NCI-H1105 (cell line): Measurements from ENCODE around the gene WNT1.

Experiments
- DNase-seq: peaks from one replicate; lab custom pipeline; 2025; lab: John Stamatoyannopoulos, UW

Gene WNT1

DNA sequence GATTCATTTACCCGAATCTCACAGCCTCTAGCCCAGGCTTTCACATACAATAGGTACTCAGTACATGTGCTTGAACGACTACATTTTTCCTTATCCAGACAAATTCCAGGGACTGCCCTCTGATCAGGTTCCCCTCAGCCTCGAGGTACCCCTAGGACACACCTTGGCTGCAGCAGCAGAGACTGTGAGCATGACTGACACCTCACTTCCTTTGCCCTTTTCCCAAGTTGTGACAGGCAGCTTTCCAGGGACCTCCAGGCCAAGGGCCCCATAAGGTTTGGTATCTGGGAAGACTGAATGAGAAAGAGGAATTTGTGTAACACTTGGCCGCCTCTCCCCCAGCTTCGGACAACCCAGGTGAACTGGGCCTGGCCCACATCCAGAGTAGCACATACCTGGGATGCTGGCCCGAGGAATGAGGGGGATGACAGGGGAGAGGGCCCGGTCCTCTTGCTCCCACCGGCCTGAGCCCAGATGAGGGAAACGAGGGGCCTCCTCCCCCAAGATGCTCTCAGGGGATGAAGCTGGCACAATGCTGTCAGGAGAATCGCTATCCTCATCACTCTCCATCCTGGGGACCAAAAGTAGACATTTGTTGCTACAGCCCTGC is 50.6 kb downstream of the WNT1 start:
- DNase-seq = no peak

GRCh38 chr12:49030119-49030518 is 52.0 kb downstream of the WNT1 start:
- no peak for DNase-seq

DNA sequence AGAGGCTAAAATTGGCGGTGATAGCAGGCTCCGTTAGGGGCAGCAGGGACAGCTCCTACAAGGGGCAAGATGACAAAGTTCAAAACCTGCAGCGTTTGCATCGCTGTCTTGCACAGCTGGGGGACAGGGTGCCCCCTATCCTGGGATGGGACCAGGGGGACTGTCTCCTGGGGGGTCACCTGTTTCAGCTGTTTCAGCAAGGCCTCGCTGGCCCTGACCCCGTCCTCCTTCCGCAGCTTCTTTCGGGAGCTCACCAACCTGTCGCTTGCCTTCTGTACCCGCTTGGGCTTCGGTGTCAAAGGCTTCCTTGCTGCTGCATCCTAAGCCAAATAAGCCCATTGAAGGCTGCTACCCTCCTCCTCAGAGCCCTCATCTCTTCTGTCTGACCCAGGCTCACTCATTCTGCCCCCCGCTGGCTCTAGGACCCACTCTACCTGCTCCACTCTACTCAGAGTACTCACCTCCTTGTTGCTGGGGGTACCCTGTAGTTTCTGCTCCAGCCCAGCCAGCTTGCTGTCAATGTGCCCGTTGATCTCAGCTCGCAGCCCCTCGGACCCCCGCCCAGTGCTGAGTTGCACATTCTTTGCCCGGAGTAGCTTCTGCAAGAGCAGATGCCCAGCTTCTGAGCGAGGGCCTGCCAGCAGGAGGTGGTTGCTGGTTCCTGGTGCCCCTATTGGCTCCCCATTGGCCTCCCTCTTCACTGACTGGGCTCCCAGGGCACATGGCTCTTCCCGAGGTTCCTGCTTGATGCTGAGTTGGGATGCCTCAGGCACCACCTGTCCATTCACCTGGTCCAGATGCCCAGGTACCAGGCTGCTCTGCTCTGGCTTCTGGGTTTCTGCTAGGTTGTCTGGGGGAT is 52.8 kb downstream of the WNT1 start:
- no peak for DNase-seq

GRCh38 chr12:49031573-49032161 is 53.5 kb downstream of the WNT1 start:
- no peak for DNase-seq
